ENCODE data around the gene PEX7.

DNA sequence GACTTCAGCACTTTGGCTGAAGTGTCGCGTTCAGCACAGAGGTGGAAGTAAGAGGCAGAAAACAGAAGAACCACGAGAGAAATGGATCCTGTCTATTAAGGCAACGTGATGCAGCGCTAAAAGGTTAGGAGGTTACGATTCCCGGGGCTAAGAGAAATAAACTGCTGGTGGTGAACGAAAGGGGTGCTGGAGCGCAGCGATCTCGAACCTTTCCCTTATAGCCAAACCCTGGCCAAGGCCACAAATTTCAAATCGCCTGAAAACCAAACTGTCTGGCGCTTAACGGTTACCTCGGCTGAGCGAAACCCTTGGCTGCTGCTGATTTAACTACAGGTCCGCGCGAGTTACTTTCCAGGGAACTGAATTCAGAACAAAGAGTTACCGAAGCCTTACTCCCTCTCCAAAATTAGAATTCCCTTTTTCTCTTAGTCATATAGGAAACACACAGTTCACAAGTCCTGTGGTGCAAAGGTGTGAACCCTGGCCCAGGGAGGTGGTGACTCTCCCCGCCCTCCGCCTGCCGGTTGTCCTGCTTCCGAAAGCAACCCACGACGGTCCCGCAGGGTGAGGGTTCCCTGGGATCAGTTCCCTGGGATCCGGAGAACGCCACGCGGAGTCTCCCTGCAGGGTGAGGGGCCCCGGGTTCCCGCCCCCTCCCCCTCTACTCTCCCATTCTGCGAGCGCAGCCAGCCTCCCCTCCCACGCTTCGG is 98.4 kb downstream of the PEX7 start:
- no peak for TF ChIP-seq CTCF (IDR thresholded peaks at IDR 0.05)
- no peak for TF ChIP-seq POLR2A (IDR thresholded peaks at IDR 0.05)
- TF ChIP-seq POLR2AphosphoS5 (IDR thresholded peaks at IDR 0.05; ENCODE audit: insufficient read depth in 1 of 2, low read depth in 1 of 2): no peak

Measured in vagina (tissue), 2 donors.